GM12872 (cell line): ENCODE measurements around the gene SV2C.

Source experiments
- CTCF ChIP-seq: IDR thresholded peaks from 3 replicates; pipeline ENCODE4 v1.5.1; 2011; ENCODE audit warnings: low read depth, mild to moderate bottlenecking, low read length, moderate library complexity; ENCODE audit not compliant: insufficient read depth

The SV2C gene

GRCh38 chr5:76196886-76197489 is 113.8 kb downstream of the SV2C start:
- TF ChIP-seq CTCF, result no peak

GRCh38 chr5:76197726-76198125 is 114.5 kb downstream of the SV2C start:
- no peak for TF ChIP-seq CTCF

- TF ChIP-seq CTCF, result no peak
These were observed 116.4 kb downstream of the SV2C start for GRCh38 chr5:76199336-76200318.

- no peak for TF ChIP-seq CTCF
These were observed 119.0 kb downstream of the SV2C start for GRCh38 chr5:76202182-76202581.

GRCh38 chr5:76204191-76204590 is 121.0 kb downstream of the SV2C start:
- no peak for TF ChIP-seq CTCF

- TF ChIP-seq CTCF, result no peak
These were observed 121.5 kb downstream of the SV2C start for GRCh38 chr5:76204713-76205112.

GRCh38 chr5:76207120-76207519 is 123.9 kb downstream of the SV2C start:
- TF ChIP-seq CTCF, result no peak
